GM12875 (cell line): ENCODE data around the gene FAM131A.

Experiments used
- H3K4me3 ChIP-seq: one replicate; pipeline ENCODE4 v1.5.1; 2011; ENCODE audit warnings: low read depth, low read length, control low read depth
- CTCF ChIP-seq: IDR thresholded peaks from 2 replicates; pipeline ENCODE4 v1.5.1; 2011; ENCODE audit warnings: low read depth, mild to moderate bottlenecking, control low read depth, inconsistent platforms, low read length, moderate library complexity, borderline replicate concordance; ENCODE audit not compliant: insufficient read depth

The FAM131A gene

GRCh38 chr3:184389384-184389783 lies 52.0 kb downstream of the FAM131A start:
- TF ChIP-seq CTCF: no peak
- no peak overlapping the region for H3K4me3 ChIP-seq

GRCh38 chr3:184389935-184390528 lies 52.6 kb downstream of the FAM131A start:
- H3K4me3 ChIP-seq: no peak overlapping the region
- TF ChIP-seq CTCF: no peak

GRCh38 chr3:184391266-184391665 lies 53.9 kb downstream of the FAM131A start:
- no peak for TF ChIP-seq CTCF

GRCh38 chr3:184395320-184395660 lies 57.9 kb downstream of the FAM131A start:
- no peak overlapping the region for H3K4me3 ChIP-seq
- no peak for TF ChIP-seq CTCF

More at GRCh38 chr3:184391266-184391665, 53.9 kb downstream of the FAM131A start:
- H3K4me3 ChIP-seq: no peak overlapping the region
